Dermis microvascular lymphatic vessel endothelial cell (primary cell): ENCODE data around the gene TMEM158. TPM values are rescaled to one million over a fixed set of nuclear protein-coding genes. Genes with fewer than 3 reads are reported as not detected.

Experiments
- DNase-seq, 2 donors: peaks; one replicate each; pipeline versions ENCODE4 v3.0.0 to v3.0.0-alpha.2; 2010; ENCODE audit warnings: low read depth in 2 of 2
- total RNA-seq: library from RNA; depleted of rRNA; stranded (reverse); fragments of >200 nt; gene quantifications from 2 replicates; pipeline ENCODE4 v1.2.1, GENCODE V29; 2014

Gene TMEM158
- total RNA-seq = 1.0 and 2.8 TPM in 2 replicates

GRCh38 chr3:45226206-45226915, at the start of gene TMEM158:
TSS of gene TMEM158 (minus strand) at chr3:45226287. CDS start at chr3:45226027, 260 bp downstream.
- peak in 1 of 2 donors; percentile 72 for DNase-seq

GRCh38 chr3:45275006-45275704, 49.1 kb upstream of the TMEM158 start:
- DNase-seq = no peak

GRCh38 chr3:45273681-45274515, 47.8 kb upstream of the TMEM158 start:
- no peak for DNase-seq

GRCh38 chr3:45272828-45273470, 46.9 kb upstream of the TMEM158 start:
- no peak for DNase-seq

GRCh38 chr3:45272032-45272810, 46.1 kb upstream of the TMEM158 start:
- no peak for DNase-seq

GRCh38 chr3:45269952-45270351, 43.9 kb upstream of the TMEM158 start:
- no peak for DNase-seq

GRCh38 chr3:45267097-45267496, 41.0 kb upstream of the TMEM158 start:
- no peak for DNase-seq

GRCh38 chr3:45261333-45262110, 35.4 kb upstream of the TMEM158 start:
- DNase-seq = no peak

GRCh38 chr3:45259133-45259532, 33.0 kb upstream of the TMEM158 start:
- DNase-seq = no peak

GRCh38 chr3:45258317-45258716, 32.2 kb upstream of the TMEM158 start:
- no peak for DNase-seq

- no peak for DNase-seq
Observed at GRCh38 chr3:45253316-45253715, 27.2 kb upstream of the TMEM158 start.

- DNase-seq = no peak
Observed at GRCh38 chr3:45252826-45253225, 26.7 kb upstream of the TMEM158 start.

GRCh38 chr3:45249391-45249790, 23.3 kb upstream of the TMEM158 start:
- DNase-seq = no peak

GRCh38 chr3:45246241-45246640, 20.2 kb upstream of the TMEM158 start:
- DNase-seq = no peak

GRCh38 chr3:45244356-45244755, 18.3 kb upstream of the TMEM158 start:
- DNase-seq = no peak

GRCh38 chr3:45241206-45241605, 15.1 kb upstream of the TMEM158 start:
- DNase-seq = no peak

GRCh38 chr3:45240292-45240691, 14.2 kb upstream of the TMEM158 start:
- DNase-seq = no peak

GRCh38 chr3:45239254-45239653, 13.2 kb upstream of the TMEM158 start:
- no peak for DNase-seq

GRCh38 chr3:45236964-45237363, 10.9 kb upstream of the TMEM158 start:
- no peak for DNase-seq

- DNase-seq = no peak
Observed at GRCh38 chr3:45235409-45235808, 9.3 kb upstream of the TMEM158 start.
